22Rv1 (cell line): ENCODE data around the gene MADCAM1.

Experiments used
- ZFX ChIP-seq: fragments of 450-650 bp; IDR thresholded peaks from 2 replicates; pipeline ENCODE4 v1.6.1; 2017; ENCODE audit warnings: antibody characterized with exemption, borderline replicate concordance
- TF ChIP-seq, protein P1 (sequence below): fragments of 450-650 bp; IDR thresholded peaks from 2 replicates; pipeline ENCODE4 v1.5.1; 2017; ENCODE audit warnings: mild to moderate bottlenecking

DNA sequence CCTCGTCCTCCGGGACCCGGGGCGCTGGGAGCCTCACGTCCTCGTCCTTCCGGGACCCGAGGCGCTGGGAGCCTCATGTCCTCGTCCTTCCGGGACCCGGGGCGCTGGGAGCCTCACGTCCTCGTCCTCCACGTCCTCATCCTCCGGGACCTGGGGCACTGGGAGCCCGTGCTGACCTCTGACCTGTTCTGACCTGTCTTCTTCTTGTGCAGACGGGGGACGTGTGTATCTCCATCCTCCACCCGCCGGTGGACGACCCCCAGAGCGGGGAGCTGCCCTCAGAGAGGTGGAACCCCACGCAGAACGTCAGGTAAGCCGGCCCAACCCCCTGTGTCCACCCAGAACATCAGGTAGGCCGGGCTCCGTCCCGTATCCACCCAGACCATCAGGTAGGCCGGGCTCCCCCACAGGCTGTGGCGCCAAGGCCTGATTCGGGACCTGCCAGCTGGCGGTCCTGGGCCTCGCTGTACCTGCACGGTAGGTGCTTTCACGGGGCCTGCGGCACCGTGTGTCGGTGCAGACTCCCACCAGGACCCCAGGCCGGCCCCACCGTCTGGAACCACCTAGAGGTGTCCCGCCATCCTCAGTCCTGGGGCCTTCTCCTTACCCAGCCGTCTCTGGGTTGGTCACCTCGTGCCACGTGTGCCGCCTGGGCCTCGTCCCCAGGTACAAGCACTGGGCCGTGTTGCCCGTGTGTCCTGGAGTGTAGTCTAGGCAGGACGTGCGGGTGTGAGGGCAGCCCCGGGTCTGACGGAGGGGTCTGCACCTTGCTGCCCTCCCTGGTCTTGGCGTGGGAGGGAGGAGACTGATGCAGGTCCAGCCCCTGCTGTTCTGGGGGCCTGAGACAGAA is 40.0 kb downstream of the MADCAM1 start:
- TF ChIP-seq, protein P1, sequence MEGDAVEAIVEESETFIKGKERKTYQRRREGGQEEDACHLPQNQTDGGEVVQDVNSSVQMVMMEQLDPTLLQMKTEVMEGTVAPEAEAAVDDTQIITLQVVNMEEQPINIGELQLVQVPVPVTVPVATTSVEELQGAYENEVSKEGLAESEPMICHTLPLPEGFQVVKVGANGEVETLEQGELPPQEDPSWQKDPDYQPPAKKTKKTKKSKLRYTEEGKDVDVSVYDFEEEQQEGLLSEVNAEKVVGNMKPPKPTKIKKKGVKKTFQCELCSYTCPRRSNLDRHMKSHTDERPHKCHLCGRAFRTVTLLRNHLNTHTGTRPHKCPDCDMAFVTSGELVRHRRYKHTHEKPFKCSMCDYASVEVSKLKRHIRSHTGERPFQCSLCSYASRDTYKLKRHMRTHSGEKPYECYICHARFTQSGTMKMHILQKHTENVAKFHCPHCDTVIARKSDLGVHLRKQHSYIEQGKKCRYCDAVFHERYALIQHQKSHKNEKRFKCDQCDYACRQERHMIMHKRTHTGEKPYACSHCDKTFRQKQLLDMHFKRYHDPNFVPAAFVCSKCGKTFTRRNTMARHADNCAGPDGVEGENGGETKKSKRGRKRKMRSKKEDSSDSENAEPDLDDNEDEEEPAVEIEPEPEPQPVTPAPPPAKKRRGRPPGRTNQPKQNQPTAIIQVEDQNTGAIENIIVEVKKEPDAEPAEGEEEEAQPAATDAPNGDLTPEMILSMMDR, result no peak
- TF ChIP-seq ZFX, result no peak
